Heart left ventricle (tissue), 16 donors: Measurements from ENCODE around the gene ATP1A1. TPM values are rescaled to one million over a fixed set of nuclear protein-coding genes. Genes with fewer than 3 reads are reported as not detected.

ENCODE experiments used
- ATAC-seq, 4 donors: fragments of 200-7000 bp; cut with Tn5 transposase; one replicate each; pipeline ENCODE4 v1.9.1; 2020 to 2022; ENCODE audit warnings: moderate library complexity in 4 of 4, mild to moderate bottlenecking in 3 of 4, moderate number of reproducible peaks in 1 of 4
- DNase-seq, 5 donors: peaks; one replicate each; pipeline ENCODE4 v3.0.0-alpha.2; 2020
- H3K27ac ChIP-seq, 12 donors: fragments of 200-600 bp; sonication (generic) in 4 of 12; one replicate each; pipeline versions ENCODE4 v1.5.0 to v1.8.0; 2016 to 2022; ENCODE audit warnings: mild to moderate bottlenecking in 2 of 12
- H3K27me3 ChIP-seq, 9 donors: fragments of 200-600 bp; sonication (generic) in 2 of 9; one replicate each; pipeline versions ENCODE4 v1.5.1 to v1.8.0; 2016 to 2022; ENCODE audit warnings: mild to moderate bottlenecking in 3 of 9
- H3K36me3 ChIP-seq, 9 donors: fragments of 200-600 bp; sonication (generic) in 2 of 9; one replicate each; pipeline versions ENCODE4 v1.5.0 to v1.8.0; 2018 to 2022; ENCODE audit warnings: mild to moderate bottlenecking in 2 of 9
- H3K4me1 ChIP-seq, 12 donors: fragments of 200-600 bp; sonication (generic) in 4 of 12; one replicate each; pipeline versions ENCODE4 v1.5.0 to v1.8.0; 2016 to 2022; ENCODE audit warnings: mild to moderate bottlenecking in 3 of 12
- H3K4me3 ChIP-seq, 12 donors: fragments of 200-600 bp; sonication (generic) in 4 of 12; one replicate each; pipeline versions ENCODE4 v1.5.0 to v1.8.0; 2017 to 2022; ENCODE audit warnings: mild to moderate bottlenecking in 9 of 12, moderate library complexity in 4 of 12
- H3K9me3 ChIP-seq, 12 donors: fragments of 200-600 bp; sonication (generic) in 4 of 12; one replicate each; pipeline versions ENCODE4 v1.5.0 to v1.8.0; 2016 to 2022; ENCODE audit warnings: mild to moderate bottlenecking in 1 of 12
- POLR2A ChIP-seq, 2 donors: fragments of 450-650 bp; IDR thresholded peaks; one replicate each; pipeline ENCODE4 v1.6.1; 2017; ENCODE audit warnings: antibody characterized with exemption in 2 of 2, mild to moderate bottlenecking in 2 of 2, moderate library complexity in 2 of 2
- WGBS, 4 donors: extraction: QIAGEN DNeasy Blood & Tissue Kit in 2 of 4; methylation state at CpG; one replicate each; pipeline versions ENCODE4 v1.1.5 to v1.1.7; 2013 to 2018; 5-methylcytosine and 5-hydroxymethylcytosine counted together
- intact Hi-C, 10 donors: fragments of 100-400 bp; cut with DNase I; formaldehyde crosslinking; loops; one replicate each; pipeline versions ENCODE4 v1.11.1 to v1.14.2; 2022
- polyA plus RNA-seq, 2 donors: library from polyadenylated mRNA; stranded (reverse); fragments of 200-250 nt; gene quantifications; one replicate each; pipeline ENCODE4 v1.2.3, GENCODE V29; 2013
- total RNA-seq, 9 donors: library from RNA; depleted of rRNA in 2 of 9; stranded (reverse); fragments of >200 nt in 2 of 9; fragmentation: NEBNext Ultra II Directional in 3 of 9; extraction: Animal tissue kit (Norgen Biotek cat#: 25700) in 3 of 9; gene quantifications; one replicate each; pipeline versions ENCODE4 v1.1.0 to v1.2.4, GENCODE V29; 2016 to 2023
- TF ChIP-seq, protein P1 (sequence below), 12 donors: fragments of 200-600 bp; sonication (generic) in 4 of 12; IDR thresholded peaks; one replicate each; pipeline versions ENCODE4 v1.5.0 to v1.8.0; 2018 to 2022; ENCODE audit warnings: antibody characterized with exemption in 12 of 12, mild to moderate bottlenecking in 5 of 12
- donor health status: ischemic (EF 13 %, LVEDD 7.1; RV severe dilation, severe dysfunction).
- donor health status: healthy with polysubstance abuse.
- donor health status: DM: no; HTN: yes; CAD: no.
- donor health status: DM: no; HTN: no; CAD: no.
- donor health status: ischemic (EF 25% LVEDD 6.9; RV normal size, moderate dysfunction).
- donor health status: ischemic (EF 25% LVEDD 5.7; RV mildly dilated, moderate dysfunction).
- donor health status: healthy.
- donor health status: DM: yes; HTN: yes; CAD: no.
- donor health status: ischemic (EF 35%, LVEDD 5.7; RV mildly dilated, moderate dysfunction).
- donor health status: nonischemic (EF 11% LVEDD 7.7; RV severe dilation, severe dysfunction).
- donor health status: DM: yes; HTN: yes; CAD: no.
- donor health status: PGD.
- donor health status: ischemic (EF 29% LVEDD 5.4; RV normal size, mild dysfunction).
- donor health status: nonischemic (EF 23%, LVEDD 6.1; RV moderate dilation, normal function).

The ATP1A1 gene
- total and polyA plus RNA-seq, 11 donors, result 115 to 896 (median 241) TPM

GRCh38 chr1:116391185-116391584 lies 18.1 kb downstream of the ATP1A1 start:
- no peaks in the 10 kb centered on the region for H3K27me3 ChIP-seq
- 33 to 52% (median 35%) methylated on average over 1 of the region's 1 CpG for WGBS, 4 donors
- no peaks in the 10 kb centered on the region for H3K9me3 ChIP-seq
- H3K4me3 ChIP-seq, result no peak overlapping the region
- DNase-seq (no peak), ATAC-seq (no peak)
- no peak overlapping the region for H3K27ac ChIP-seq
- peaks cover 0 to 100% (median 100%) of the 10 kb centered on the region in 9 donors for H3K36me3 ChIP-seq
- intact Hi-C loops, result no loop called here
- TF ChIP-seq, protein P1, sequence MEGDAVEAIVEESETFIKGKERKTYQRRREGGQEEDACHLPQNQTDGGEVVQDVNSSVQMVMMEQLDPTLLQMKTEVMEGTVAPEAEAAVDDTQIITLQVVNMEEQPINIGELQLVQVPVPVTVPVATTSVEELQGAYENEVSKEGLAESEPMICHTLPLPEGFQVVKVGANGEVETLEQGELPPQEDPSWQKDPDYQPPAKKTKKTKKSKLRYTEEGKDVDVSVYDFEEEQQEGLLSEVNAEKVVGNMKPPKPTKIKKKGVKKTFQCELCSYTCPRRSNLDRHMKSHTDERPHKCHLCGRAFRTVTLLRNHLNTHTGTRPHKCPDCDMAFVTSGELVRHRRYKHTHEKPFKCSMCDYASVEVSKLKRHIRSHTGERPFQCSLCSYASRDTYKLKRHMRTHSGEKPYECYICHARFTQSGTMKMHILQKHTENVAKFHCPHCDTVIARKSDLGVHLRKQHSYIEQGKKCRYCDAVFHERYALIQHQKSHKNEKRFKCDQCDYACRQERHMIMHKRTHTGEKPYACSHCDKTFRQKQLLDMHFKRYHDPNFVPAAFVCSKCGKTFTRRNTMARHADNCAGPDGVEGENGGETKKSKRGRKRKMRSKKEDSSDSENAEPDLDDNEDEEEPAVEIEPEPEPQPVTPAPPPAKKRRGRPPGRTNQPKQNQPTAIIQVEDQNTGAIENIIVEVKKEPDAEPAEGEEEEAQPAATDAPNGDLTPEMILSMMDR (IDR thresholded peaks at IDR 0.05), result no peak
- no peak for TF ChIP-seq POLR2A (IDR thresholded peaks at IDR 0.05)
- peaks cover 0 to 35% (median 2%) of the 10 kb centered on the region in 12 donors for H3K4me1 ChIP-seq

DNA sequence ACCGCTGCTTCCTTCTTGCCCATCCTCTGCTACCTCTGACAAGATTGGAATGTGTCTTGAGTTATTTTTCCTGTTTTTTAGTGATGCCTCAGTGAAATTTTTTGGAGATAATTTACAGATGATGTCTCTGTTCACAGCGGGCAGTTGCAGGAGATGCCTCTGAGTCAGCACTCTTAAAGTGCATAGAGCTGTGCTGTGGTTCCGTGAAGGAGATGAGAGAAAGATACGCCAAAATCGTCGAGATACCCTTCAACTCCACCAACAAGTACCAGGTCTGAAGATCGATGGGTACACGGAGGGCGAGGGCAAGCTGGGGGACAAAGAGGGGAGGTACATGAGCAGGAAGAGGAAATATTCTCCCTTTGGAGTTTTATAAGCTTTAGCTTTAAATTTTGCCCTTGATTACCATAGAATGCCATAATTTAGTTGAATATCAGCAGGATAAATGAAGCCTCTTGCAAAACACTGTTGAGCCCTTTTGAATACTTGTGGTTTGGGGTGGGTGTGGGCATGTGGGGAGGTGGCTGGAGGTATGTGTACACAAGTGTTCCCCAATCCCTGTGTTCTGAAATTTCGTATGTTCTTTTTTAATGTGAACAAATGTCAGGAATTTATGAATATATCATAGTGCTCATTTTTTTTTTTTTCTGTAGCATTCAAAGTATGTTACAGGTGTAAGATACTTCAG lies 19.8 kb downstream of the ATP1A1 start:
- Histone ChIP-seq H3K4me1 (peaks cover 0 to 31% (median 2%) of the 10 kb centered on the region in 12 donors), H3K9me3 (no peaks in the 10 kb centered on the region), H3K4me3 (no peak overlapping the region), H3K27me3 (no peaks in the 10 kb centered on the region), H3K27ac (no peak overlapping the region), H3K36me3 (peaks cover 0 to 100% (median 100%) of the 10 kb centered on the region in 9 donors)
- ATAC-seq (no peak), DNase-seq (no peak)
- intact Hi-C loops, result no loop called here
- 92 to 94% (median 93%) methylated on average over 10 of the region's 10 CpGs for WGBS, 4 donors
- TF ChIP-seq, protein P1 (IDR thresholded peaks at IDR 0.05), result no peak
- no peak for TF ChIP-seq POLR2A (IDR thresholded peaks at IDR 0.05)

- no peaks in the 10 kb centered on the region for H3K27me3 ChIP-seq
- intact Hi-C loops, result no loop called here
- H3K36me3 ChIP-seq, result peaks cover 0 to 100% (median 100%) of the 10 kb centered on the region in 9 donors
- WGBS, 4 donors, result 85 to 98% (median 91%) methylated on average over 2 of the region's 2 CpGs
- H3K4me1 ChIP-seq, result peaks cover 0 to 30% (median 2%) of the 10 kb centered on the region in 12 donors
- ATAC-seq, result no peak
- TF ChIP-seq, protein P1 (IDR thresholded peaks at IDR 0.05), result no peak
- TF ChIP-seq POLR2A (IDR thresholded peaks at IDR 0.05), result no peak
- H3K4me3 ChIP-seq, result no peak overlapping the region
- H3K9me3 ChIP-seq, result no peaks in the 10 kb centered on the region
- no peak for DNase-seq
- H3K27ac ChIP-seq, result no peak overlapping the region
These were observed 20.7 kb downstream of the ATP1A1 start for GRCh38 chr1:116393792-116394191.

- H3K4me1 ChIP-seq, result peaks cover 0 to 25% (median 2%) of the 10 kb centered on the region in 12 donors
- H3K4me3 ChIP-seq, result no peak overlapping the region
- TF ChIP-seq, protein P1 (IDR thresholded peaks at IDR 0.05), result no peak
- TF ChIP-seq POLR2A (IDR thresholded peaks at IDR 0.05), result no peak
- intact Hi-C loops, result no loop called here
- 73 to 80% (median 77%) methylated on average over 4 of the region's 4 CpGs for WGBS, 4 donors
- no peak overlapping the region for H3K27ac ChIP-seq
- ATAC-seq (no peak), DNase-seq (no peak)
- H3K36me3 ChIP-seq, result peaks cover 0 to 100% (median 100%) of the 10 kb centered on the region in 9 donors
- no peaks in the 10 kb centered on the region for H3K9me3 ChIP-seq
- no peaks in the 10 kb centered on the region for H3K27me3 ChIP-seq
These were observed 21.2 kb downstream of the ATP1A1 start for GRCh38 chr1:116394270-116394669.
